Suprapubic skin (tissue), 4 donors: ENCODE data around the gene METTL16. TPM values are rescaled to one million over a fixed set of nuclear protein-coding genes. Genes with fewer than 3 reads are reported as not detected.
A peak's percentile ranks its signal among the peaks of the same experiment; 100 is the strongest.

Experiments used
- DNase-seq, 2 donors: peaks; one replicate each; pipeline ENCODE4 v3.0.0-alpha.2; 2019; ENCODE audit warnings: low spot score in 2 of 2
- H3K27ac ChIP-seq: fragments of 200-600 bp; sonication (generic); one replicate; pipeline ENCODE4 v1.5.1; 2019
- H3K27me3 ChIP-seq: fragments of 200-600 bp; sonication (generic); one replicate; pipeline ENCODE4 v1.5.1; 2019
- H3K36me3 ChIP-seq: fragments of 200-600 bp; sonication (generic); one replicate; pipeline ENCODE4 v1.5.1; 2019
- H3K4me1 ChIP-seq: fragments of 200-600 bp; sonication (generic); one replicate; pipeline ENCODE4 v1.5.1; 2019
- H3K4me3 ChIP-seq: fragments of 200-600 bp; sonication (generic); one replicate; pipeline ENCODE4 v1.5.1; 2019; ENCODE audit warnings: mild to moderate bottlenecking
- H3K9me3 ChIP-seq: fragments of 200-600 bp; sonication (generic); one replicate; pipeline ENCODE4 v1.5.1; 2019
- CTCF ChIP-seq, 2 donors: fragments of 200-600 bp in 1 of 2; fragments of 450-650 bp in 1 of 2; sonication (generic) in 1 of 2; IDR thresholded peaks; one replicate each; pipeline ENCODE4 v1.5.1; 2016 to 2019; ENCODE audit warnings: antibody characterized with exemption in 2 of 2, mild to moderate bottlenecking in 1 of 2, moderate library complexity in 1 of 2
- EP300 ChIP-seq: sonication (generic); formaldehyde crosslinking; IDR thresholded peaks from one replicate; pipeline ENCODE4 v1.6.1; 2017; ENCODE audit warnings: antibody characterized with exemption
- POLR2A ChIP-seq, 2 donors: fragments of 450-650 bp; IDR thresholded peaks; one replicate each; pipeline ENCODE4 v1.6.1; 2017; ENCODE audit warnings: antibody characterized with exemption in 2 of 2, mild to moderate bottlenecking in 2 of 2, moderate library complexity in 2 of 2
- POLR2AphosphoS5 ChIP-seq, 3 donors: sonication (generic); formaldehyde crosslinking; IDR thresholded peaks; one replicate each; pipeline ENCODE4 v1.6.1; 2017; ENCODE audit warnings: antibody characterized with exemption in 3 of 3
- WGBS: methylation state at CpG from one replicate; pipeline ENCODE4 v1.1.5; 2018; 5-methylcytosine and 5-hydroxymethylcytosine counted together
- total RNA-seq, 4 donors: library from RNA; depleted of rRNA; stranded (reverse); fragments of >200 nt; gene quantifications; one replicate each; pipeline ENCODE4 v1.1.0, GENCODE V29; 2016

Gene METTL16
- total RNA-seq, 4 donors from 2014 or later = 30.8 to 53.3 (median 35.9) TPM

GRCh38 chr17:2415081-2415480 is 96.6 kb downstream of the METTL16 start:
- Histone ChIP-seq H3K27me3 (no peaks in the 10 kb centered on the region), H3K4me1 (peaks cover 16% of the 10 kb centered on the region), H3K36me3 (peaks cover 33% of the 10 kb centered on the region), H3K4me3 (no peak overlapping the region), H3K9me3 (no peaks in the 10 kb centered on the region), H3K27ac (no peak overlapping the region)
- 85% methylated on average over 9 of the region's 9 CpGs for WGBS
- TF ChIP-seq EP300 (no peak), POLR2A (IDR thresholded peaks at IDR 0.05) (no peak), POLR2AphosphoS5 (IDR thresholded peaks at IDR 0.05) (no peak)
- peak in 1 of 2 donors; percentile 56 for DNase-seq

- 91% methylated on average over 15 of the region's 22 CpGs for WGBS
- H3K4me1 ChIP-seq = peaks cover 16% of the 10 kb centered on the region
- no peaks in the 10 kb centered on the region for H3K9me3 ChIP-seq
- H3K4me3 ChIP-seq = no peak overlapping the region
- no peak overlapping the region for H3K27ac ChIP-seq
- TF ChIP-seq CTCF (IDR thresholded peaks at IDR 0.05) = no peak
- TF ChIP-seq POLR2AphosphoS5 (IDR thresholded peaks at IDR 0.05) = no peak
- TF ChIP-seq EP300 = no peak
- no peak for TF ChIP-seq POLR2A (IDR thresholded peaks at IDR 0.05)
- peaks cover 28% of the 10 kb centered on the region for H3K36me3 ChIP-seq
- H3K27me3 ChIP-seq = no peaks in the 10 kb centered on the region
- DNase-seq = peak in 1 of 2 donors; percentile 77
Measured at GRCh38 chr17:2414446-2415064, 97.1 kb downstream of the METTL16 start.

GRCh38 chr17:2412561-2413021 is 99.1 kb downstream of the METTL16 start:
- Histone ChIP-seq H3K4me3 (no peak overlapping the region), H3K27ac (no peak overlapping the region), H3K4me1 (peaks cover 21% of the 10 kb centered on the region), H3K9me3 (no peaks in the 10 kb centered on the region), H3K27me3 (no peaks in the 10 kb centered on the region), H3K36me3 (peaks cover 14% of the 10 kb centered on the region)
- 31% methylated on average over 1 of the region's 2 CpGs for WGBS
- peak; percentile 53 for DNase-seq
- TF ChIP-seq CTCF (IDR thresholded peaks at IDR 0.05) = no peak

GRCh38 chr17:2410951-2411350 is 100.7 kb downstream of the METTL16 start:
- WGBS = 93% methylated on average over 7 of the region's 7 CpGs
- Histone ChIP-seq H3K9me3 (no peaks in the 10 kb centered on the region), H3K4me3 (no peak overlapping the region), H3K27ac (no peak overlapping the region), H3K4me1 (peaks cover 30% of the 10 kb centered on the region), H3K36me3 (peaks cover 14% of the 10 kb centered on the region), H3K27me3 (no peaks in the 10 kb centered on the region)
- peak in 1 of 2 donors; percentile 63 for DNase-seq
- TF ChIP-seq CTCF (IDR thresholded peaks at IDR 0.05) (no peak), POLR2A (IDR thresholded peaks at IDR 0.05) (no peak)

GRCh38 chr17:2406903-2407790 is 104.5 kb downstream of the METTL16 start:
- TF ChIP-seq EP300 (no peak), POLR2AphosphoS5 (IDR thresholded peaks at IDR 0.05) (peak in 1 of 3 donors; percentile 9), POLR2A (IDR thresholded peaks at IDR 0.05) (no peak)
- 37% methylated on average over 15 of the region's 15 CpGs for WGBS
- peak; percentile 85 to 86 for DNase-seq
- Histone ChIP-seq H3K4me1 (peaks cover 59% of the 10 kb centered on the region), H3K27ac (peak overlapping the region; percentile 92), H3K36me3 (no peaks in the 10 kb centered on the region), H3K9me3 (no peaks in the 10 kb centered on the region), H3K4me3 (peak overlapping the region; percentile 5), H3K27me3 (no peaks in the 10 kb centered on the region)

GRCh38 chr17:2406271-2406902 is 105.3 kb downstream of the METTL16 start:
- Histone ChIP-seq H3K4me1 (peaks cover 60% of the 10 kb centered on the region), H3K36me3 (no peaks in the 10 kb centered on the region), H3K27ac (peak overlapping the region; percentile 92), H3K4me3 (no peak overlapping the region), H3K9me3 (no peaks in the 10 kb centered on the region), H3K27me3 (no peaks in the 10 kb centered on the region)
- peak in 1 of 2 donors; percentile 78 for DNase-seq
- TF ChIP-seq POLR2AphosphoS5 (IDR thresholded peaks at IDR 0.05) (no peak), CTCF (IDR thresholded peaks at IDR 0.05) (no peak), EP300 (no peak), POLR2A (IDR thresholded peaks at IDR 0.05) (peak in 1 of 2 donors; percentile 26)
- 44% methylated on average over 8 of the region's 8 CpGs for WGBS
